GM18517 (cell line): ENCODE results near the gene TNS4.

Experiments used
- ATAC-seq: cut with Tn5 transposase; IDR thresholded peaks from one replicate; pipeline ENCODE4 v1.9.1; 2021; ENCODE audit warnings: mild to moderate bottlenecking, moderate library complexity; ENCODE audit not compliant: unreplicated experiment

TNS4 gene

GRCh38 chr17:40475234-40475908, 26.1 kb downstream of the TNS4 start:
- no peak for ATAC-seq

DNA sequence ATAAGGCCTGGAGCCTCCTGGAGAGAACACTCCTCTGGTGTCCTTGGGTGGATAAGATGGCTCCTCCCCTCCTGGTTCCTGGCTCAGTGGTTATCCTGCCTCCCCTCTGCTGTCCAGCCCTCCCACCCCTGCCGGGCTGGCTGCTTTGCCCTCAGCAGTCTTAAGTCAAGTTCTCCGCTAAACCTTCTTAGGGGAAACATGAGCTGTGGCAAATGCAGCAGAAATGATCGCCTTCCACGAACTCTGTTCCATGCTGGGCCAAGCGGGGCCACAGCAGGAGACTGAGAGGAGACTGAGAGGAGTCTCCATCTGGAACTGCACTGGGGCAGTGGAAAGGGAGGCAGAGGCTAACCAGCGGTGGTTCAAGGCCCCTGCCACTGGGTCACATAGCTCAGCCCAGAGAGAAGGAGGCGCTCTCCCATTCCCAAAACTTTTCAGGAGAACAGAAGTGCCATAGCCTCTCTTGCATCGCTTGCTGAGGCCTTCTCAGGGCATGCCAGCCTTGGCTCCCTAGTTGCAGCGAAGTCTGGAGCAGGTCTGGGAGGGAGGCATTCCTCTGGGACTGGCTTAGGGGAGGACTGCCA, 26.9 kb downstream of the TNS4 start:
- ATAC-seq: no peak

- ATAC-seq: no peak
Measured at GRCh38 chr17:40473573-40474365, 27.7 kb downstream of the TNS4 start.

- no peak for ATAC-seq
Measured at GRCh38 chr17:40472733-40473452, 28.5 kb downstream of the TNS4 start.

- ATAC-seq: no peak
Measured at GRCh38 chr17:40471846-40472732, 29.3 kb downstream of the TNS4 start.

DNA sequence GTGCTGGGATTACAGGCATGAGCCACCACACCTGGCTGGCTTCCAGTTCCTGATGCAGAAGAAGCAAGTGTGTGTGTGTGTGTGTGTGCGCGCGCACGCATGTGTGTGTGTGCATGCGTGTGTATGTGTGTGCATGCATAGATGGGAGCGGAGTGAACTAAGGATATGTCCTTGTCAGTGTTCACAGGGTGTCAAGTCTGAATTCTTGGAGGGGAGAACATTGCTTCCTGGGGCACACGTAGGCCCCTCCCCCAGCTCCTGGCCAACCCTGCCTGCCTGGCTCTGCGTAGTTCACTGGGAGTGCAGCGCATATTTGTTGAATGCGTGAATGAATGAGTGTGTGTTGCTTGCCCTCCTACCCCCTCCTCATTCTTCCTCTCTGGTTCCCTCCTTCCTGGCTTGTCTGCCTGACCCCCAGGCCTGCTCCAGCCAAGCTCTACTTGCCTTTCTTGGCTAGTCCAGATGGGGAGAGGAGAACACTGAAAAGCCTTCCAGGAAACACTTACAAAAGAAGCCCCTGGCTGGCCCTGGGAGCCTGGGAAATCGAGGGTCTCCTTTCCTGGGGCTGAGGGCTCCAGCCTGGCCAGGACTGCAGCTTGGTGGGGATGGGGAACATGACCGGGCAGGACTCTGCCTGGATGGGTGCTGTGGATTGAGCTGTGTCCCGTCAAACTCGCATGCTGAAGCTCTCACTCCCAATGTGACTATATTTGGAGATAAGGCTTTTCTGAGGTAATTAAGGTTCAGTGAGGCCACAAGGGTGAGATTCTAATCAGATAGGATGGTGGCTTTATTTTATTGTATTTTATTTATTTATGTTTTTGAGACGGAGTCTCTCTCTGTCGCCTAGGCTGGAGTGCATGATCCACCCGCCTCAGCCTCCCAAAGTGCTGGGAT, 30.2 kb downstream of the TNS4 start:
- ATAC-seq: no peak

GRCh38 chr17:40469805-40470675, 31.4 kb downstream of the TNS4 start:
- no peak for ATAC-seq

- ATAC-seq: no peak
Measured at GRCh38 chr17:40468560-40468959, 32.9 kb downstream of the TNS4 start.

DNA sequence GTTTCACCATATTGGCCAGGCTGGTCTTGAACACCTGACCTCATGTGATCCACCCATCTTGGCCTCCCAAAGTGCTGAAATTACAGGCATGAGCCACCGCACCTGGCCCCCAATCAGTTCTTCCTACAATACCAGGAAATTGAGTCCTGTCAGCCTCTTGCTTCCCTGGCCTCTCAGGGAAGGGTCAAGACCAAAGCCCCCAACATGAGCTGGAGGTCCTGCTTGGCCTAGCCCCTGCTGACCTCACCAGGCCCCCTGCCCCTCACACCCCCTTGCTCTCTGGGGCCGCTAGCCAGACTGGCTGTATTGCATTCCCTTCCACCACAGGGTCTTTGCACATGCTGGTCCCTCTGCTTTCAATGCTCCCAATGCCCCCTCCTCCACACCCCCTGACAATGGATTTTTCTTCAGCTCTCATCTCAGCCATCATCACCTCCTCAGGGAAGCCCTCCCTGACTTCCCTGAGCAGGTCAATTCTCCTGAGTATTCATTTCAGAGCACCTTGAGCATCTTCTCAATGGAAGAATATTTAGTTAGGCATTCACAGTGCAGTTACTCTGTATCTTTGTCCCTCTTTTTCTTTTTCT, 34.0 kb downstream of the TNS4 start:
- no peak for ATAC-seq

GRCh38 chr17:40466298-40466971, 35.0 kb downstream of the TNS4 start:
- no peak for ATAC-seq

- no peak for ATAC-seq
Measured at GRCh38 chr17:40464392-40464855, 37.0 kb downstream of the TNS4 start.

DNA sequence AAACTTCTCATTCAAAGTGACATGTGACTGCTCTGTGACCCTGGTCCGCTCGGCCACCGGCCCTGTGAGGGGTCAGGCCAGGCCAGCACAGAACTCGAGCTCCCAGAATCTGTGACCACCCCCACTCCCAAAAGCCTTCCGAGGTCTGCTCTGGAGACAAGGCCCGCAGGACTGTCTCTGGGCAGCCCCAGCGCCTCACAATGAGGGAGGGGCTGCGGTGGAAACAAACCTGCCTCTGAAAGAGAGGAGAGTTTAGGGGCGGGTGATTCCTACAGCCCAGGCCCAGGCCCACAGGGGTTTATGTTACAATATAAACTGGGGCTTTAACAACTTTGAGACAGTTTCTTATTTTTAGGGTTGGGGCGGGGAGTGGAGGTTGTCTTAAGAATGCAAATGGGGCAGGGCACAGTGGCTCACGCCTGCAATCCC, 38.3 kb downstream of the TNS4 start:
- ATAC-seq: no peak

GRCh38 chr17:40462343-40463121, 38.9 kb downstream of the TNS4 start:
- ATAC-seq: no peak

DNA sequence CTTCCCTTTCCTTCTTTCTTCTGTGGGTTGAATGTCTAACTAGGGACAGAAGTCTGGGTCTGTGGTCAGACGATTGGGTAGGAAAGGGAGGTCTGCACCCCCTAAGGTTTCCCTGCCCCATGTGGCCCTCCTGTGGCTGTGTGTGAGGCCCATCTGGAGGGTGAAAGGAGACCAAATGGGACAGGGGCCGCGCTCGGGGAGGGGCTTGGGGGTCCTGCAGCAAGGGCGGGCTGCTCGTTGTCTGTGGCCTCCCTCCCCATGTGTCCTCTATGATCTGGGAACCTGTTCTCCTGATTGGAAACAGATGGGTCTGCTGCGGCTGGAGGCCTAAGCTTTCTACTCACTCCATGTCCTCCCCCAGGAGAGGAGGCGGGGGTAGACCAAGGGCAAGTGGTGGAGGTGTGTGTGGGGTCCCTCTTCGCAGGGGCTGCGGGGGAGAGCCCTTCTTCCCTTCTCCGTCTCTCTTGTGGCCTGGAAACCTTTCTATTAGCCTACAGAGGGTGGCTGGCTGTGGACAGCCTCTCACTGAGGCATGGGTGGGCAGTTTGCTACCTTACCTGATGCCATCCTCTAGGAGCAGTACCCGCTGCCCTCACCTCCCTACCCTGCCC, 39.6 kb downstream of the TNS4 start:
- ATAC-seq: no peak

DNA sequence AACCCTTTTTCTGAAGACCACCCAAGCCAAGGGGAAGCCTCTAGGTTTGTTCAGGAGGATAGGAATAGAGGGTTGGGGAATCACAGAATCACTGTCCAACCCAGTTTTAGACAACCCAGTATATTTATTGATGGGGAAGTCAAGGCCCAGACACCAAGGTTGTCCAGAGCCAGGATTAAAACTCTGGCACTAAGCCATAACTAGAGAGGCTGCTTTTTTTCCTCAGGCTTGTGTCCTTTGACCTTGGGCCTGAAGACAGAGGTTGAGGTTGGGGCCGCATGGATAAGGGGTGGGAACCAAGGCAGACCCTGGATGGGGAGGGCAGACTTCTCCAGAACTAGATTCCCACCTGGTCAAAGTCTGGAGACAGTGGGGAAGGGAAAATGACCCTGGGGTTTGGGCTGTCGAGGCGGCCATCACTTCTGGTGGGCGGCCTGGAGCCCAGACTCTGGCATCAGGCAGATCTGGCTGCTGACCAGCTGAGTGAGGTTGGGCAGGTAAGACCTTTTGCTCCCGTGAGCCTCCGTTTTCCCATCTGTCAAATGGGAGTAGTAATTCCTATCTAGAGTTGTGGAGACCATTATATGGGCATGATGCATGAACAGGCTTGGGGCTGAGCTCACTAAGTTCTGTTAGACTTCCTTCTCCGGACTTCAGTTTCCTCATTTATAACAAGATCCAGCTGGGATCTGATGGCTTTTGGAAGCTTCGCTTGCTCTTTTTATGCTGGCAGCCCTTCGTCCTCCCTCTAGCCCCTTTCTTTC, 40.3 kb downstream of the TNS4 start:
- no peak for ATAC-seq

DNA sequence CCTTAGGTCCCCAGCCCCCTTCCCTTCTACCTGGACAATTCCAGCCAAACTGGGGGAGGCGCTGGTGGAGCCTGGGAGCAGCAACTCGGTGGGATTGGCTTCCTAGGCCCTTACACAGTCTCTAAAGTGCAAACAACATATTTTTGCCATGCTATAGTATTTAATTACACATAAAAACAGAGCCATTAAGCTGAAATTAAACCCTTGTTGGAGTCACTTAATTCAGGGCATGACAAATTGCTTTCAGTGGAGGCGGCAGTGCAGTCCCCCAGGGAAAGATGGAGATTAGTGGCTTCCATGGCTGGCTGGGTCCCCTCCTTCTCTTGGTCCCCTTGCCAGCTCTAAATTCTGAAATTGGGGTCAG, 40.8 kb downstream of the TNS4 start:
- no peak for ATAC-seq
